AG04449 (cell line): ENCODE measurements around the gene SV2B.

Experiments used
- CTCF ChIA-PET: fragments of 350-600 bp; formaldehyde crosslinking; extraction: SDS; loops from one replicate; lab custom pipeline; 2021; ENCODE audit warnings: antibody characterized with exemption; lab: Yijun Ruan, JAX
- POLR2A ChIA-PET: fragments of 400-600, 350-600 bp; formaldehyde crosslinking; extraction: SDS; loops from one replicate; lab custom pipeline; 2020; ENCODE audit warnings: antibody characterized with exemption, inconsistent platforms; lab: Yijun Ruan, JAX
- DNase-seq: peaks from one replicate; pipeline ENCODE4 v3.0.0-alpha.2; 2010; ENCODE audit warnings: low read depth, low spot score
- H3K4me3 ChIP-seq: 2 replicates; pipeline ENCODE4 v1.5.1; 2011; ENCODE audit warnings: low read depth, mild to moderate bottlenecking, control low read depth, low read length
- CTCF ChIP-seq: IDR thresholded peaks from one replicate; pipeline ENCODE4 v1.5.1; 2011; ENCODE audit warnings: mild to moderate bottlenecking, moderate library complexity, low read length, control low read depth, inconsistent platforms; ENCODE audit not compliant: insufficient read depth; ENCODE audit errors: missing control alignments

The SV2B gene

GRCh38 chr15:91109885-91110284 is 9.8 kb downstream of the SV2B start:
- no peak for DNase-seq
- TF ChIP-seq CTCF = no peak
- ChIA-PET CTCF (no interaction called here), POLR2A (no interaction called here)
- no peak overlapping the region for H3K4me3 ChIP-seq

DNA sequence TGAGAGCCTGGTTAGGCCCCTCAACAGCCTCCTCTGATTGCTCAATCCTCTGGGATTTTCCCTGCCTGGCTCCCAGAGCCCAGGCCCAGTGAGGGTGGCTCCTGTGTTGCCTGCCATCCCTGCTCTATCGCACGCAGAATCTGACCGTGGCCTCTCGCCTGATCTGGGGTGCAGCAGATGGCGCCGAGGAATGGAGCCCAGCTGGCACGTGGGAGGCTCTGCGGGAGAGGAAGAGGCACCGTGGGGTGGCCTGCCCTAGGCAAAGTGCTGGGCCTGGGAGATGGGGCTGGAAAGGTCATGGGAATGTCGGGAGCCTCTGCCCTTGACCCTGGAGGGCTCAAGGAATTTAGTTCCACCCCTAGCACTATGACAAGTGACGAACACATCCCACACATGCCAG is 10.3 kb downstream of the SV2B start:
- H3K4me3 ChIP-seq = no peak overlapping the region
- POLR2A ChIA-PET = no interaction called here
- no peak for TF ChIP-seq CTCF
- no peak for DNase-seq
- CTCF ChIA-PET = no interaction called here

- H3K4me3 ChIP-seq = no peak overlapping the region
- ChIA-PET CTCF (no interaction called here), POLR2A (no interaction called here)
- DNase-seq = no peak
- TF ChIP-seq CTCF = no peak
These were observed 13.0 kb downstream of the SV2B start for GRCh38 chr15:91113030-91113429.

DNA sequence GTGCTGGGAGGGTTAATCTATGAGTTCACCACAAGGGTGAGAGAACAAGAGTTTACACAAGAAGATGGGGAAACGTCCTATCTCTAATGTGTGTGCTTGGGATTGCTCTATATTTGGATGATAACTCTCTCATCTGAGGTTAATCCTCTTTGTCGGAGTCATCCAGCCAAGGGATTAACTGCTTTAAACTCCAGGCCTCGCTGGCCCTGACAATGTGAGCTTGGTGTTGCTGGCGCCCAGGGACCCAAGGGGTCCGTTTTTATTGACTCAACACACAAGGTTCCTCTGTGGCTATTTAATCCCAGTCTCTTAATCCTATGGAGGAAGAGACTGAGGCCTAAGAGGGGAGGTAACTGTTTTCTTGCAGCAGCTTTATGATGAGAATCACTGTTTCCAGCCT is 14.2 kb downstream of the SV2B start:
- CTCF ChIA-PET = no interaction called here
- TF ChIP-seq CTCF = no peak
- POLR2A ChIA-PET = no interaction called here
- H3K4me3 ChIP-seq = no peak overlapping the region
- DNase-seq = no peak

DNA sequence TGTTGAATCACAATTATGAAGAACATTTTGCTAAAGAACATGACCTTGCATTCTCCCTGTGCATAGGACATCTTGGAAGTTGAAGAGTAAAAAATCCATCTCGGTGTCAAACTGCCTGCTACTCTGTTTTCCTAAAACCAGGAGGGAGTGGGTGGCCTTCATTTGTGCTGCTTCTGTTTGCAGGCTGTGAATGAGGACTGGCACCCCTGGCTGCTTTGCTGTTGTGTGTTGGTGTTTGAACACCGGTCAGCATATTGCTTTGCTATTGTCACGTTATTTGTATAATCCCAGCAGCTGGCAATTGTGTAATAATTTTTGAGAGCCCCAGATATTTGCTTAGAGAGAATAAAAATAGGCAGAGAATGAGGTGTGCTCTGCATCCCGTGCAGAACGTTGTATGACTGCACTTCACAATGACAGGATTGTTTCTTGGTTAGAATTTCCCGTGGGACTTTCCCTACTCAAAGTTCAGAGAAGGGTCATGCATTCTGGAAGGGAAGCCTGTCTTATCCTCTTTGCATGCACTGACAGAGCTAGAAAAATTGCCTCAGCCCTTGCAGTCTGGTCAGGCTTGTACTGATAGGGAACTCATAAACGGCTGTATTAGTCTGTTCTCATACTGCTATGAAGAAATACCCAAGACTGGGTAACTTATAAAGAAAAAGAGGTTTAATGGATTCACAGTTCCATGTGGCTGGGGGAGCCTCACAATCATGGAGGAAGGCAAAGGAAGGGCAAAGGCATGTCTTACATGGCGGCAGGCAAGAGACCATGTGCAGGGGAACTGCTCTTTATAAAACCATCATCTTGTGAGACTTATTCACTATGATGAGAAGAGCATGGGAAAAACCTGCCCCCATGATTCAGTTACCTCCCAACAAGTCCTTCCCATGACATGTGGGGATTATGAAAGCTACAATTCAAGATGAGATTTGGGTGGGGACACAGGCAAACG is 16.3 kb downstream of the SV2B start:
- CTCF ChIA-PET = no interaction called here
- POLR2A ChIA-PET = no interaction called here
- TF ChIP-seq CTCF = no peak
- no peak for DNase-seq
- no peak overlapping the region for H3K4me3 ChIP-seq

DNA sequence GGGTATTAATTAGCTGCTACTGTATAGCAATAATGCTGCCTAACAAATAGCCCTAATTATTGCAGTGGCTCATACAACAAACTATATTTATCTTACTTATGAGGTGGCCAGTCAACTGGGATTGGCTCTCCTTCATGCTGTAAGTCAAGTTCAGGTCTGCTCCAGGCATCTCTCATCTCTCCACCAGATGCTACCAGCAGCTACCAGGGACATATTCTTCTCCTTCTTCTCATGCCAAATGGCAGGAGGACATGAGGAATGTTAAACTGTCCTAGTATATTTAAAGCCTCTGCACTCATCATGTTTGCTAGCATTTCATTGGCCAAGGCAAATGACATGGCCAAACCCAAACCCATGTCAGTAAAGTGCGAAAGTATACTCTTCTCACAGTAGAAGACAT is 17.3 kb downstream of the SV2B start:
- no peak for DNase-seq
- POLR2A ChIA-PET = no interaction called here
- CTCF ChIA-PET = interaction anchor here (1.6 kb wide), 1 partner anchor 154 kb away, joined by 4 read pairs; no protein-coding TSS in a partner anchor

More for the DNA sequence above, 17.3 kb downstream of the SV2B start:
- no peak overlapping the region for H3K4me3 ChIP-seq
- no peak for TF ChIP-seq CTCF
